ENCODE data around the gene SLC5A2.

SLC5A2 gene

DNA sequence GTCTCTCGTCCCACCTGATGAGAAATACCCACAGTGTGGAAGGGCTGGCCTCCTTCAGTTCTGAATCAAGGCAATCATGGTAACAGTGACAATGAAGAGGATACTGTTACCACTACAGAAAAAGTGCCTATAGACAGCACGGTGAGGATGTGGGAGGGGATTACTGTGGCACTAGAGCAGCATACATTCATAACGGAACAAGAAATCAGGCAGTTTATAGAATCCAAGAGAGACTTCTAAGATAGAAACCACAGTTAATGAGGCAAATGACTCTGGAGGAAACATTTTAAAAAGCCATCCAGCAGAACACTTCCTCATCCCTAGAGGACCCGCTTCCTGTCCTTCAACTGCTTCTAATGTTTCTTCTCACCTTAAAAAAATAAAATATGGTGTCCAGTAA, 22.6 kb downstream of the SLC5A2 start:
- Histone ChIP-seq H3K27me3 (replicated peaks; ENCODE audit: control insufficient read depth, insufficient read depth, low read length) (no peaks in the 10 kb centered on the region), H3K36me3 (ENCODE audit: control insufficient read depth, insufficient read depth, low read length) (peaks cover 1% of the 10 kb centered on the region), H3K4me3 (replicated peaks; ENCODE audit: low read depth, low read length) (no peak overlapping the region)
- TF ChIP-seq, protein P1, sequence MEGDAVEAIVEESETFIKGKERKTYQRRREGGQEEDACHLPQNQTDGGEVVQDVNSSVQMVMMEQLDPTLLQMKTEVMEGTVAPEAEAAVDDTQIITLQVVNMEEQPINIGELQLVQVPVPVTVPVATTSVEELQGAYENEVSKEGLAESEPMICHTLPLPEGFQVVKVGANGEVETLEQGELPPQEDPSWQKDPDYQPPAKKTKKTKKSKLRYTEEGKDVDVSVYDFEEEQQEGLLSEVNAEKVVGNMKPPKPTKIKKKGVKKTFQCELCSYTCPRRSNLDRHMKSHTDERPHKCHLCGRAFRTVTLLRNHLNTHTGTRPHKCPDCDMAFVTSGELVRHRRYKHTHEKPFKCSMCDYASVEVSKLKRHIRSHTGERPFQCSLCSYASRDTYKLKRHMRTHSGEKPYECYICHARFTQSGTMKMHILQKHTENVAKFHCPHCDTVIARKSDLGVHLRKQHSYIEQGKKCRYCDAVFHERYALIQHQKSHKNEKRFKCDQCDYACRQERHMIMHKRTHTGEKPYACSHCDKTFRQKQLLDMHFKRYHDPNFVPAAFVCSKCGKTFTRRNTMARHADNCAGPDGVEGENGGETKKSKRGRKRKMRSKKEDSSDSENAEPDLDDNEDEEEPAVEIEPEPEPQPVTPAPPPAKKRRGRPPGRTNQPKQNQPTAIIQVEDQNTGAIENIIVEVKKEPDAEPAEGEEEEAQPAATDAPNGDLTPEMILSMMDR (IDR thresholded peaks at IDR 0.05; ENCODE audit: insufficient read depth, low read length, poor library complexity, severe bottlenecking): no peak
- DNase-seq (ENCODE audit: extremely low read depth, insufficient read length): peak; percentile 53

GRCh38 chr16:31507617-31507928, 24.6 kb downstream of the SLC5A2 start:
- no peak for DNase-seq (ENCODE audit: extremely low read depth, insufficient read length)
- no peaks in the 10 kb centered on the region for H3K27me3 ChIP-seq (replicated peaks; ENCODE audit: control insufficient read depth, insufficient read depth, low read length)
- no peaks in the 10 kb centered on the region; the same call in 1 of the 2 replicates for H3K36me3 ChIP-seq (ENCODE audit: control insufficient read depth, insufficient read depth, low read length)
- H3K4me3 ChIP-seq (replicated peaks; ENCODE audit: low read depth, low read length): peak overlapping the region; percentile 95
- TF ChIP-seq, protein P1 (IDR thresholded peaks at IDR 0.05; ENCODE audit: insufficient read depth, low read length, poor library complexity, severe bottlenecking): no peak

DNA sequence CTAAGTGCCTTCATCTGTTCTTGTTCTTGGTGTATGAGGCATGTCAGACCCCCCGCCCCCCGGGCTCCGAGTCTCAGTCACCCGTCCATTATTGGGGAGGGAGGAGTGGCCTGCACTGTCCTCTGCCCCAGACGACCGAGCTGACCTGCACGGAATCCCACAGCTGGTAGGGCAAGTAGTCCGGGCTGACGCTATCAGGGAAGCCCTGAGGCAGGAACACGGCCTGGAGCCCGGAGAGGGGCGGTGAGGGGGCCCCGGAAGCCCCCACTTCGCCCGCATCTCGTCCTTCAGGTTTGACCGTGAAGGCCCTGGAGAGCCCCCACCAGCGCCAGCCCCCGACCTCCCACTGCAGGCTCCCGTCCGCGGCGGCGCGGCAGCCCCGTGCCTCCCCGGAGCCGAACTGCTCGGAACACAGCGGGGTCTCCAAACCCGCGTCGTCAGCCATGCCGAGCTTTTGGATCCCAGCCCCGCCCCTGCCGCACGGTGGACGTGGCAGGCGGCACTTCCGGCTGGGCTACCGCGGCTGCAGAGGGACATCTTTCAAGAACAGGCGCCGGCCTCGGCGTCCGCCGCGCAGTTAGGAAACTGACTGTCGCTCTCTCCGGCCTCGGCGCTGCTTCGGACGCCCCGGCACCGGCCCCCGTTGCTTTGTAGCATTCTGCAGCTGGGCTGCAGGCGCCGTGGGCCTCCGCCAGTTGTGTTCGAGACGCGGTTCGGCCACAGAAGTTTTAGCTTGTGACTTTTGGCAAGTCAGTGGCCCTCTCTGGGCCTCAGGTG, 25.2 kb downstream of the SLC5A2 start, which contains the start of gene RUSF1:
Gene RUSF1, minus strand, starts transcription at position 463 of the 777 bp plus-strand sequence. Its CDS starts 18 bp downstream, at position 445.
- peak; percentile 90 for DNase-seq (ENCODE audit: extremely low read depth, insufficient read length)
- Histone ChIP-seq H3K36me3 (ENCODE audit: control insufficient read depth, insufficient read depth, low read length) (no peaks in the 10 kb centered on the region; the same call in 1 of the 2 replicates), H3K4me3 (replicated peaks; ENCODE audit: low read depth, low read length) (peak within 1 kb of the TSS; percentile 95), H3K27me3 (replicated peaks; ENCODE audit: control insufficient read depth, insufficient read depth, low read length) (no peaks in the 10 kb centered on the region)
- TF ChIP-seq, protein P1 (IDR thresholded peaks at IDR 0.05; ENCODE audit: insufficient read depth, low read length, poor library complexity, severe bottlenecking): no peak

GRCh38 chr16:31508706-31509195, 25.8 kb downstream of the SLC5A2 start:
- H3K36me3 ChIP-seq (ENCODE audit: control insufficient read depth, insufficient read depth, low read length): no peaks in the 10 kb centered on the region; the same call in 1 of the 2 replicates
- H3K27me3 ChIP-seq (replicated peaks; ENCODE audit: control insufficient read depth, insufficient read depth, low read length): no peaks in the 10 kb centered on the region
- TF ChIP-seq, protein P1 (IDR thresholded peaks at IDR 0.05; ENCODE audit: insufficient read depth, low read length, poor library complexity, severe bottlenecking): no peak
- peak overlapping the region; percentile 95 for H3K4me3 ChIP-seq (replicated peaks; ENCODE audit: low read depth, low read length)
- no peak for DNase-seq (ENCODE audit: extremely low read depth, insufficient read length)

DNA sequence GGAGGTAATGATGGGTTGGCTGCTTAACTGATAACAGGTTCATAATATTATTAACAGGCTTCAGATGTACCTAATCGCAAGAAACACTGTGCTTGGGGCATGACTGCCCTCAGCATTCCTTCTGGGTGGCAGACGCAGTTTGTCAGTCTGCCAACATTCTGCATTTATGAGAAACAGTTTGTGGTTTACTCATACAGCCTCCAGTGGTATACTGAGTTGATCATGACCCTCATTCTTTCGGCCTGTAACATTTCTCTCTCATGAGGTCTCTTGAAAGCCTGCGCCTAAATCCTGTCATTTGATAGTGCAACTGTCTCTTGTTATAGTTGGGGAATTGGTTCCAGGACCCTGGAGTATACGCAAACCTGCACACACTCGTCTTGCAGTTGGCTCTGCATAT, 30.2 kb downstream of the SLC5A2 start:
- H3K4me3 ChIP-seq (replicated peaks; ENCODE audit: low read depth, low read length): no peak overlapping the region
- TF ChIP-seq, protein P1 (IDR thresholded peaks at IDR 0.05; ENCODE audit: insufficient read depth, low read length, poor library complexity, severe bottlenecking): no peak
- H3K27me3 ChIP-seq (replicated peaks; ENCODE audit: control insufficient read depth, insufficient read depth, low read length): no peaks in the 10 kb centered on the region
- no peak for DNase-seq (ENCODE audit: extremely low read depth, insufficient read length)
- no peaks in the 10 kb centered on the region for H3K36me3 ChIP-seq (ENCODE audit: control insufficient read depth, insufficient read depth, low read length)

Measured in GM06990 (cell line).